ENCODE results near the gene ZNF750.

The ZNF750 gene

DNA sequence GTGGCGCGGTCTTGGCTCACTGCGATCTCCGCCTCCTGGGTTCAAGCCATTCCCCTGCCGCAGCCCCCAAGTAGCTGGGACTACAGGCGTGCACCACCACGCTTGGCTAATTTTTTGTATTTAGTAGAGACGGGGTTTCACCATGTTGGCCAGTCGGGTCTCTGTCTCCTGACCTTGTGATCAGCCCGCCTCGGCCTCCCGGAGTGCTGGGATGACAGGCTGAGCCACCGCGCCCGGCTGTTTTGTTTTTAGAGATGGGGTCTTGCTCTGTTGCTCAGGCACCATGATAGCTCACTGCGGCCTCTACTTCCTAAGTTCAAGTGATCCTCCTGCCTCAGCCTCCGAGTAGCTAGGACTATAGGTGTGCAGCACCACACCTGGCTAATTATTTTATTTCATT lies 27.2 kb downstream of the ZNF750 start:
- no peak overlapping the region for H3K4me3 ChIP-seq (ENCODE audit: low read depth, low read length)
- no peaks in the 10 kb centered on the region for H3K4me1 ChIP-seq (ENCODE audit: control insufficient read depth, insufficient read depth, low read length)
- H3K9ac ChIP-seq (ENCODE audit: low read depth, low read length): no peak overlapping the region
- no peaks in the 10 kb centered on the region for H3K9me3 ChIP-seq (ENCODE audit: control insufficient read depth, insufficient read depth, low read length)
- no peaks in the 10 kb centered on the region for H3K27me3 ChIP-seq (ENCODE audit: control insufficient read depth, insufficient read depth, low read length)
- H3K36me3 ChIP-seq (ENCODE audit: control insufficient read depth, insufficient read depth, low read length): peaks cover 76% of the 10 kb centered on the region

DNA sequence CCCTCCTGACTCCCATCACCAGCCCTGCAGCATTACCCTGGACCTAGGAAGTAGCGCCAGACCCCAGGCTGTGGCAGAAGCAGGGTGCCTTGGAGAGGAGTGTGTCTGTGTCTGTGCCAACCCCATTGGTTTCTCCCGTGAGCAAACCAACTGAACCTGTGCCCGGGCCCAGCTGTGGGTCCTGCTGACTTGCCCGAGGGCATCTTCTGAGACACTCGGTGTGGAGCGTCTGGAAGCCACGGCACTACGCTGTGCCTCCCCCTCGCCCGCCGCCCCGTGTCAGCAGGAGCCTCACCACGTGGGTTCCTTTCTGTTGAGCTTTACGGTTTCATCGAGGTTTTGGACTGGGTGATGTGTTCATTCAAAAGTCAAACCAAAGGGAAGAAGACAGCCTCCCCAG lies 27.8 kb downstream of the ZNF750 start:
- H3K36me3 ChIP-seq (ENCODE audit: control insufficient read depth, insufficient read depth, low read length): peaks cover 78% of the 10 kb centered on the region
- H3K9ac ChIP-seq (ENCODE audit: low read depth, low read length): no peak overlapping the region
- no peak overlapping the region for H3K4me3 ChIP-seq (ENCODE audit: low read depth, low read length)
- no peaks in the 10 kb centered on the region for H3K4me1 ChIP-seq (ENCODE audit: control insufficient read depth, insufficient read depth, low read length)
- H3K9me3 ChIP-seq (ENCODE audit: control insufficient read depth, insufficient read depth, low read length): no peaks in the 10 kb centered on the region
- no peaks in the 10 kb centered on the region for H3K27me3 ChIP-seq (ENCODE audit: control insufficient read depth, insufficient read depth, low read length)

DNA sequence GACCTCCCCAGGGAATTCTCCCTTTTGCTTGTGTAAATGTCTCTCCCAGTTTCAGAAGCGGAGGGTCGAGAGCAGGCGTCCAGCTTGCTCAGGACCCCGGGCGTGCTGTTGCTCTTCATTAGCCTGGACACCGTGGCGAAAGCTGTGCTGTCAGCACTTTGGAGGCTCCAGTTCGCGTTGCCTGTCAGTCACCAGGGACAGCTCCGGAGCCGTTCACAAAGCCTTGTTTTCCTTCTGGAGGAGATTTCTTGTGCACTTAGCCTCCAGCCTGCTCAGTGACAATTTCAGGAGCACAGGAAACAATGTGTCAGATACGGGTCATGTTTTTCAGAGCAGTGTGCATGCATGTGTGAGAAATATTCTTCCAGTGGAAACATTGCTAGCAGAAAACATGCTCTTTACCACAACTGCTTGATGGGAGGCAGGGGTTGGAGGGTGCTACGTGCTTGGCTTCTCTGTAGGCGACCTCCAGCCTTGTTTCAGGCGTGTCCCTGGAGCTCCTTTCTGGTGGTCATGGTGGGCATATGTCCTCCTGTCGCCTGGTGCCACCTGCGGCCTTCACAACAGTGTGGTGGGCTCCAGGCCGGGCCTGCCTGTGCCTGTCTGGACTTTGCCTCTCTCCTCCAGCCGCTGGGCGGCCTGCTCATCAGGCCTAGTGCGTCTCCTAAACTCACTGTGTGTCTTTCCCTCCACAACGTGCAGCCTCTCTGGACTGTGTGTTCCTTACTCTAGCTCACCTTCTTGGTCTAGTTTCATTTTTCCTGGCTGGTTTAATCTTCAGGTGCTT lies 29.0 kb downstream of the ZNF750 start:
- no peaks in the 10 kb centered on the region for H3K4me1 ChIP-seq (ENCODE audit: control insufficient read depth, insufficient read depth, low read length)
- no peak overlapping the region for H3K4me3 ChIP-seq (ENCODE audit: low read depth, low read length)
- H3K9ac ChIP-seq (ENCODE audit: low read depth, low read length): no peak overlapping the region
- H3K36me3 ChIP-seq (ENCODE audit: control insufficient read depth, insufficient read depth, low read length): peaks cover 77% of the 10 kb centered on the region
- H3K27me3 ChIP-seq (ENCODE audit: control insufficient read depth, insufficient read depth, low read length): no peaks in the 10 kb centered on the region
- H3K9me3 ChIP-seq (ENCODE audit: control insufficient read depth, insufficient read depth, low read length): no peaks in the 10 kb centered on the region

DNA sequence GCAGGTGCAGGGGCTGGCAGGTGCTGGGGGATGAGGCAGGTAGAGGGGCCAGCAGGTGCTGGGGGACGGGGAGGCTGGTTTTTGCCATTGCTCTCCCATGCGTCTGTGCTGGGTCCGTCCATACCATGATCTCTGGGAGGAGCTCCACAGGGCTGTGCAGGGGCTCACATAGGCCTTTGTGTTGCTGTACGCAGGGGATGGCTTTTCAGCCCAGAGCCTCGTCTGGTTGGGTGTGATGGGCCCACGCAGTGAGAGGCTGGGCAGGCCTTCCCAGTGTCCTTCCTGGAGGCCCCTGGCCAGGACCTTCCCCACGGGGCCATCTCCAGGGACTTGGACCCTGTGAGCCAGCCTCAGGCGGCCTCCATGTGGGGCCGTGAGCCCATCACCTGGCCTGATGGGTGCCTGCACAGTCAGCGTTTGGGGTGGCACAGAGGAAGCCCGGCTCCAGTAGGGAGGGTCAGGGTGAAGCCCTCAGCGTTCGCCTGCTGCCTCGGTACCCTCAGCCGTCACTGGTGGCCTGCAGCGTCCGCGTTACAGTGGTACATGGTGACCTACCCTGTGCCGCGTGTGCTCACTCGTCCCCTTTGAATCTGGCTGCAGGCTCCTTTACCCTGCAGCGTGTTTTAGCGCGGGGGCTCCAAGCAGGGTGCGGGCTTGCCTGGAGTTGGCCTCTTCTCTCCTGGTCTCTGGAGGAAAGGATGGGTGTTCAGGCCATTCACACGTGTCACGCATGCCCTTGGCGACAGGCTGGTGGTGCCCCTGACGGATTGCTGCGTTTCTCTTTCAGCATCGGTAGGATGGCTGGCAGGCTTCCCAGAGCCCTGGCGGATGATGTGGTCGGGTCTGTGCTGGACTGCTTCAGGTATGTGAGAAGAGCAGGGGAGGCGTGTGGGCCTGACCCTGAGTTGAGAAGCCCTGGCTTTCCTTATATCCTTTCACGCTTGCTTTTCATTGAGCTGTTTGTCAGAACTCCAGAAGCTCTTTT lies 30.6 kb downstream of the ZNF750 start:
- no peak overlapping the region for H3K4me3 ChIP-seq (ENCODE audit: low read depth, low read length)
- no peaks in the 10 kb centered on the region for H3K27me3 ChIP-seq (ENCODE audit: control insufficient read depth, insufficient read depth, low read length)
- H3K36me3 ChIP-seq (ENCODE audit: control insufficient read depth, insufficient read depth, low read length): peaks cover 66% of the 10 kb centered on the region
- no peaks in the 10 kb centered on the region for H3K9me3 ChIP-seq (ENCODE audit: control insufficient read depth, insufficient read depth, low read length)
- H3K4me1 ChIP-seq (ENCODE audit: control insufficient read depth, insufficient read depth, low read length): no peaks in the 10 kb centered on the region
- H3K9ac ChIP-seq (ENCODE audit: low read depth, low read length): no peak overlapping the region

DNA sequence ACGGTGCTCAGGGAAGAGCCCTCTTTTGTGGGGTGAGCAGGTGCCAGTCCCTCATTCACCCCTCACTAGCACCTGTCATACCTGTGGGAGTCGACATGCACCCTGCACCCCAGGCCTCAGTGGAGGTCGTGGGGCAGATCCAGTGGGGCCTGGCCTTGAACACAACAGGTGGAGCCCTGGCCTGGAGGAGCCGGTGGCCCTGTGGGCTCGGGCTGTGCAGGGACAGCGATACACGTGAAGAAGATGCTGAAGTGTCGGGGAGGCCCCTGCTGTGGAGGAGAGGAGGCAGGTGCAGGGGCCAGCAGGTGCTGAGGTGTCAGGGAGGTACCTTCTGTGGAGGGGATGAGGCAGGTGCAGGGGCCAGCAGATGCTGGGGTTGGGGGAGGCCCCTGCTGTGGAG lies 31.8 kb downstream of the ZNF750 start:
- H3K9me3 ChIP-seq (ENCODE audit: control insufficient read depth, insufficient read depth, low read length): no peaks in the 10 kb centered on the region
- no peaks in the 10 kb centered on the region for H3K4me1 ChIP-seq (ENCODE audit: control insufficient read depth, insufficient read depth, low read length)
- peaks cover 61% of the 10 kb centered on the region for H3K36me3 ChIP-seq (ENCODE audit: control insufficient read depth, insufficient read depth, low read length)
- H3K27me3 ChIP-seq (ENCODE audit: control insufficient read depth, insufficient read depth, low read length): no peaks in the 10 kb centered on the region
- H3K4me3 ChIP-seq (ENCODE audit: low read depth, low read length): no peak overlapping the region
- no peak overlapping the region for H3K9ac ChIP-seq (ENCODE audit: low read depth, low read length)

DNA sequence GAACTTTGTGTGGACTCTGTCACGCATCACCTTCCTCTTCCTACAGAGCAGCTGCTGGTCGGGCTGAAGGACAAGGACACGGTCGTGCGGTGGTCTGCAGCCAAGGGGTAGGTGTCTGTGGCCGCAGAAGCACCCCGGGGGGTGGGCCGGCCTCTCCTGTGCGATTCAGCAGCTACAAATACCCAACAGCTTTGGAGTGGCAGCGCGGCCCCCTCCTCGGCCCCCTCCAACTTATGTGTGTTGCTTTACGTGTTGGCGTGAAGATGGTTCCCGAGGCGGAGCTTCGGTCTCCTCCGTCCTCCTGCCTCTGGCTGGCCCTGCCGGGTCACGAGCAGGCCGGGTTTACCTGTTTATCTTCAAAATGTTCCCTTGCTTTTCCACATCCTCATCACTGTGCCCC lies 32.3 kb downstream of the ZNF750 start:
- H3K9ac ChIP-seq (ENCODE audit: low read depth, low read length): no peak overlapping the region
- no peak overlapping the region for H3K4me3 ChIP-seq (ENCODE audit: low read depth, low read length)
- H3K9me3 ChIP-seq (ENCODE audit: control insufficient read depth, insufficient read depth, low read length): no peaks in the 10 kb centered on the region
- no peaks in the 10 kb centered on the region for H3K4me1 ChIP-seq (ENCODE audit: control insufficient read depth, insufficient read depth, low read length)
- no peaks in the 10 kb centered on the region for H3K27me3 ChIP-seq (ENCODE audit: control insufficient read depth, insufficient read depth, low read length)
- peaks cover 61% of the 10 kb centered on the region for H3K36me3 ChIP-seq (ENCODE audit: control insufficient read depth, insufficient read depth, low read length)

DNA sequence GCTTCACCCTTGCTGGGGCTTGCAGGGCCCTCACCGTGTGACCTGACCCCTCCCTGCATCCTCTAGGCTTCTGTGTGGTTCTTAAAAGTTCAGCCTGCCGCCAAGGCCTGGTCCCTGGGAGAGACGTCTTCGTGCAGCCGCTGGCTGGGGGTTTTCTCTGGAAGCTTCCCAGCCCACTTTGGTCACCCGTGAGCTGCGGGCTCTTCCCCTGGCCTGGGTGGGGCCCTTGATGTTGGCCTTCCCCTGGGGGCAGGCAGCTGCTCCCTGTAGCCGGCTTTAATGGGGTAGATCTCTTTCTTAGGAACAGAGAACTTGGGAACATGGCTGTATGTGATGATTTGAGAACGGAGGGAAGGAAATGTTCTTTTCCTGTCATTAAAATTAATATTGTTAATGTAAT lies 32.7 kb downstream of the ZNF750 start:
- no peak overlapping the region for H3K4me3 ChIP-seq (ENCODE audit: low read depth, low read length)
- H3K9me3 ChIP-seq (ENCODE audit: control insufficient read depth, insufficient read depth, low read length): no peaks in the 10 kb centered on the region
- no peak overlapping the region for H3K9ac ChIP-seq (ENCODE audit: low read depth, low read length)
- H3K4me1 ChIP-seq (ENCODE audit: control insufficient read depth, insufficient read depth, low read length): no peaks in the 10 kb centered on the region
- no peaks in the 10 kb centered on the region for H3K27me3 ChIP-seq (ENCODE audit: control insufficient read depth, insufficient read depth, low read length)
- H3K36me3 ChIP-seq (ENCODE audit: control insufficient read depth, insufficient read depth, low read length): peaks cover 60% of the 10 kb centered on the region

DNA sequence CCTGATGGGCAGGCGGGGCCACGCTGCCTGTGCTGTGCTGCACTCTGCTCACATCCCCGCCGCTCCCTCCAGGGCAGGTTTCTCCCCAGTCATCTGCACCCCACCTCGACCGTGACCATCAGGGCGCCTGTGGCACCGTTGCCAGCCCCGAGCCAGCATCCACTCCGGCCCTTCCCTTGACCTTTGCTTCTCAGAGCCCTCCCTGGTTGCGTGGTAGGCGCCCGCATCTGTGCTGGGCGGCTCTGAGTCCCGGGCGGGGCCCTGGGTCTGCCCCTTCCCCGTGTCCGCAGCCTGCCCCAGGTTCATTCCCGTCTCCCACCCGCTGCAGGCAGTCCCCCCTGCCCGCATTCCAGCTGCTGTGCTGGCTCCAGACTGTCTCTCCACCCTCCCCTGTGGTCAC lies 33.2 kb downstream of the ZNF750 start:
- Histone ChIP-seq H3K9me3 (ENCODE audit: control insufficient read depth, insufficient read depth, low read length) (no peaks in the 10 kb centered on the region), H3K36me3 (ENCODE audit: control insufficient read depth, insufficient read depth, low read length) (peaks cover 61% of the 10 kb centered on the region), H3K9ac (ENCODE audit: low read depth, low read length) (no peak overlapping the region), H3K4me1 (ENCODE audit: control insufficient read depth, insufficient read depth, low read length) (no peaks in the 10 kb centered on the region), H3K4me3 (ENCODE audit: low read depth, low read length) (no peak overlapping the region), H3K27me3 (ENCODE audit: control insufficient read depth, insufficient read depth, low read length) (no peaks in the 10 kb centered on the region)

DNA sequence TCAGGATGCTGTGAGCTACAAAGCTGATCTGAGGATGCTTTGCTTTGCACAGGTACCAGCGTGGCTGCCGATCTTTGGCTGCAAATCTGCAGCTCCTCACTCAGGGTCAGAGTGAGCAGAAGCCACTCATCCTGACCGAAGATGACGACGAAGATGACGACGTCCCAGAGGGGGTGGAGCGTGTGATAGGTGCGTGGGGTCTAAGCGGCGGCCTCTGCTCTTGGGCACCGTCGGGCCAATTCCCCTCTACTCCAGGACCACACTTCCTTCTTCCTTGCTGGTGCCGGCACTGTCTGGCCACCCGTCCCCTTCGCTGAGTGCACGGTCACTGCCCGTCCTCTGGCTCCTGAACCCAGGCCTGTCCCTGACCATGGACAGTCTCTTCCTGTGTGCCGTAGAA lies 34.0 kb downstream of the ZNF750 start:
- H3K9me3 ChIP-seq (ENCODE audit: control insufficient read depth, insufficient read depth, low read length): no peaks in the 10 kb centered on the region
- no peak overlapping the region for H3K9ac ChIP-seq (ENCODE audit: low read depth, low read length)
- H3K4me3 ChIP-seq (ENCODE audit: low read depth, low read length): no peak overlapping the region
- H3K4me1 ChIP-seq (ENCODE audit: control insufficient read depth, insufficient read depth, low read length): no peaks in the 10 kb centered on the region
- H3K27me3 ChIP-seq (ENCODE audit: control insufficient read depth, insufficient read depth, low read length): no peaks in the 10 kb centered on the region
- peaks cover 60% of the 10 kb centered on the region for H3K36me3 ChIP-seq (ENCODE audit: control insufficient read depth, insufficient read depth, low read length)

DNA sequence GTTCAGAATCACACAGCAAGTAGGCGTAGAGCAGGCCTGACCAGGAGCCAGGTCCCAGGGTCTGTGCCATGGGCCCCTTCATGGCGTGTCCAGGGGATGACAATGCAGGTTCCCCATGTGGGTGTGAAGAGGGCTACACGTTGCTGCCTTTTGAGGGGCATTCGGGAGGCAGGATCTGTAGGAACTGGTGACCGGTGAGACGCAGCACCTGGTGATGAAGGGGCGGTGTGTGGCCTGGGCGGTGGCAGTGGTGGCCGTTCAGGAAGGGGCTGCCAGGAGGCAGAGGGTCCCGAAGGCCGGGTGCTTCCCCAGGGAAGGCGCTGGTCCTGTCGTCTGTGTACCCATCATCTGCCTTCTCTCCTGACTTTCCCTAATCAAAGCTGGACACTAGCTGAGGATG lies 34.6 kb downstream of the ZNF750 start:
- Histone ChIP-seq H3K4me3 (ENCODE audit: low read depth, low read length) (no peak overlapping the region), H3K9ac (ENCODE audit: low read depth, low read length) (no peak overlapping the region), H3K4me1 (ENCODE audit: control insufficient read depth, insufficient read depth, low read length) (no peaks in the 10 kb centered on the region), H3K36me3 (ENCODE audit: control insufficient read depth, insufficient read depth, low read length) (peaks cover 62% of the 10 kb centered on the region), H3K27me3 (ENCODE audit: control insufficient read depth, insufficient read depth, low read length) (no peaks in the 10 kb centered on the region), H3K9me3 (ENCODE audit: control insufficient read depth, insufficient read depth, low read length) (no peaks in the 10 kb centered on the region)

DNA sequence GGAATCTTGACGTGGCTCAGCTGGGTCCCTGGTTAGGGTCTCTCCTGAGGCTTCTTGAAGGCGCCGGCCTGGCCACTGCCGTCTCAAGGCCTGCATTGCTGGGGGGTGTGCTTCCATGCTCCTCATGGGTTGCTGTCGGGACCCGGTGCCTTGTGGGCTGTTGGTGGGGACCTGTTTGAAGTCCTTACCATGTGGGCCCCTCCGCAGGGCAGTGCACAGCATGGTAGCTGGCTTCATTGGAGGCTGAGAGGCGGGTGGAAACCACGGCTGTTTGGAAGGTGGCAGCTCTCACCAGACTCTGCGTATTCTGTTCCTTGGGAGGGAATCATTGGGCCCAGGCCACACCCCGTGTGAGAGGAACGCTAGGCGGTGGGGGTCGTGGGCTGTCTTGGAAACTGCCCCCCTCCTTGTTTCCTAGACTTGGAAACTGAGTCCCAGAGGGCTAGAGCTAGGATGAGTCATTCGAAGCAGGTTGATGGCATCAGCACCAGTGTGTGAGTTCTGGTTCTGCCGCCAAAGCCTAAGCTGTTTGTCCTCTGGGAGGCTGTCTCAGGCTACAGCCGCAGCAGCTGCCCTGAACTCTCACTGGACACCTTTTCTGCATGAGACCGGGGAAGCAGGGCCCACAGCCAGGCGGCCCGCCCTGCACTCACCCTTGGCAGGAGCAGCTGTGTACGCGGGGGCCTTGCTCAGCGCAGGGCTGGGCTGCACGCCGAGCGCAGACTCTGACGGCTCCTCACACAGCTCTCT lies 35.2 kb downstream of the ZNF750 start:
- Histone ChIP-seq H3K4me3 (ENCODE audit: low read depth, low read length) (no peak overlapping the region), H3K36me3 (ENCODE audit: control insufficient read depth, insufficient read depth, low read length) (peaks cover 62% of the 10 kb centered on the region)

More for the DNA sequence above, 35.2 kb downstream of the ZNF750 start:
- Histone ChIP-seq H3K9me3 (ENCODE audit: control insufficient read depth, insufficient read depth, low read length) (no peaks in the 10 kb centered on the region), H3K9ac (ENCODE audit: low read depth, low read length) (no peak overlapping the region), H3K4me1 (ENCODE audit: control insufficient read depth, insufficient read depth, low read length) (no peaks in the 10 kb centered on the region), H3K27me3 (ENCODE audit: control insufficient read depth, insufficient read depth, low read length) (no peaks in the 10 kb centered on the region)
